ENCODE results near the gene PTPRK. TPM values are rescaled to one million over a fixed set of nuclear protein-coding genes. Genes with fewer than 3 reads are reported as not detected.

The PTPRK gene
- total RNA-seq, 1 donor from 2014 or later = 13.0 TPM

GRCh38 chr6:128339635-128340450 is 180.6 kb downstream of the PTPRK start:
- ATAC-seq = no peak

GRCh38 chr6:128337619-128338018 is 182.8 kb downstream of the PTPRK start:
- no peak for ATAC-seq

GRCh38 chr6:128336436-128337095 is 183.8 kb downstream of the PTPRK start:
- ATAC-seq = no peak

- ATAC-seq = no peak
Observed at GRCh38 chr6:128335963-128336362, 184.4 kb downstream of the PTPRK start.

GRCh38 chr6:128333581-128334223 is 186.7 kb downstream of the PTPRK start:
- ATAC-seq = no peak

- peak; percentile 57 for ATAC-seq
Observed at GRCh38 chr6:128327890-128328289, 192.5 kb downstream of the PTPRK start.

GRCh38 chr6:128323011-128323410 is 197.4 kb downstream of the PTPRK start:
- no peak for ATAC-seq

GRCh38 chr6:128319946-128320345 is 200.5 kb downstream of the PTPRK start:
- no peak for ATAC-seq

- no peak for ATAC-seq
Observed at GRCh38 chr6:128319157-128319556, 201.2 kb downstream of the PTPRK start.

GRCh38 chr6:128316258-128316929 is 204.0 kb downstream of the PTPRK start:
- ATAC-seq = no peak

GRCh38 chr6:128314190-128314589 is 206.2 kb downstream of the PTPRK start:
- no peak for ATAC-seq

GRCh38 chr6:128311944-128312570 is 208.3 kb downstream of the PTPRK start:
- ATAC-seq = no peak

- no peak for ATAC-seq
Observed at GRCh38 chr6:128310451-128310850, 209.9 kb downstream of the PTPRK start.

- ATAC-seq = no peak
Observed at GRCh38 chr6:128307671-128308070, 212.7 kb downstream of the PTPRK start.

GRCh38 chr6:128305976-128306375 is 214.4 kb downstream of the PTPRK start:
- ATAC-seq = no peak

GRCh38 chr6:128305228-128305627 is 215.2 kb downstream of the PTPRK start:
- no peak for ATAC-seq

GRCh38 chr6:128303870-128304269 is 216.5 kb downstream of the PTPRK start:
- no peak for ATAC-seq

- ATAC-seq = no peak
Observed at GRCh38 chr6:128302942-128303341, 217.5 kb downstream of the PTPRK start.

GRCh38 chr6:128295670-128296069 is 224.7 kb downstream of the PTPRK start:
- no peak for ATAC-seq

GRCh38 chr6:128290221-128290620 is 230.2 kb downstream of the PTPRK start:
- ATAC-seq = no peak

GRCh38 chr6:128284128-128284527 is 236.3 kb downstream of the PTPRK start:
- ATAC-seq = no peak

- ATAC-seq = no peak
Observed at GRCh38 chr6:128282961-128283360, 237.4 kb downstream of the PTPRK start.

GRCh38 chr6:128280960-128281359 is 239.4 kb downstream of the PTPRK start:
- no peak for ATAC-seq
